Smooth muscle cell (in vitro differentiated cells): Measurements from ENCODE around the gene NCAN. TPM values are rescaled to one million over a fixed set of nuclear protein-coding genes. Genes with fewer than 3 reads are reported as not detected.

ENCODE experiments used
- DNase-seq: peaks from one replicate; lab custom pipeline; 2025; ENCODE audit not compliant: unreplicated experiment; lab: John Stamatoyannopoulos, UW
- H2AFZ ChIP-seq: fragments of 200-600 bp; sonication (generic); 2 replicates; pipeline ENCODE4 v1.6.0; 2016; ENCODE audit warnings: antibody characterized with exemption, low read depth, mild to moderate bottlenecking
- H3F3A ChIP-seq: fragments of 200-600 bp; sonication (generic); 2 replicates; pipeline ENCODE4 v1.6.0; 2017; ENCODE audit warnings: antibody characterized with exemption, low read depth
- H3K27ac ChIP-seq: fragments of 200-600 bp; sonication (generic); 2 replicates; pipeline ENCODE4 v1.5.1; 2016; ENCODE audit warnings: low read depth, mild to moderate bottlenecking
- H3K27me3 ChIP-seq: fragments of 200-600 bp; sonication (generic); 2 replicates; pipeline ENCODE4 v1.6.1; 2016; ENCODE audit warnings: low read depth, mild to moderate bottlenecking
- H3K36me3 ChIP-seq: fragments of 200-600 bp; sonication (generic); 2 replicates; pipeline ENCODE4 v1.5.1; 2016; ENCODE audit warnings: low read depth
- H3K4me1 ChIP-seq: fragments of 200-600 bp; sonication (generic); 2 replicates; pipeline ENCODE4 v1.5.1; 2016; ENCODE audit warnings: low read depth
- H3K4me2 ChIP-seq: fragments of 200-600 bp; sonication (generic); 2 replicates; pipeline ENCODE4 v1.6.0; 2016; ENCODE audit warnings: mild to moderate bottlenecking
- H3K4me3 ChIP-seq: fragments of 200-600 bp; sonication (generic); 2 replicates; pipeline ENCODE4 v1.5.1; 2016; ENCODE audit warnings: mild to moderate bottlenecking
- H3K79me2 ChIP-seq: fragments of 200-600 bp; sonication (generic); 2 replicates; pipeline ENCODE4 v1.6.0; 2016; ENCODE audit warnings: low read depth, mild to moderate bottlenecking
- H3K9ac ChIP-seq: fragments of 200-600 bp; sonication (generic); 2 replicates; pipeline ENCODE4 v1.6.0; 2016; ENCODE audit warnings: low read depth
- H3K9me3 ChIP-seq: fragments of 200-600 bp; sonication (generic); replicated peaks from 2 replicates; pipeline ENCODE4 v1.5.1; 2016; ENCODE audit warnings: low read depth
- H4K20me1 ChIP-seq: fragments of 200-600 bp; sonication (generic); 2 replicates; pipeline ENCODE4 v1.6.0; 2016; ENCODE audit warnings: low read depth
- WGBS: methylation state at CpG from one replicate; pipeline ENCODE4 v1.1.7; 2016; ENCODE audit warnings: low lambda C conversion rate; 5-methylcytosine and 5-hydroxymethylcytosine counted together
- polyA plus RNA-seq: library from polyadenylated mRNA; unstranded; fragments of >200 nt; fragmentation: Nextera tagmentation; extraction: Ambion mirVana; gene quantifications from 2 replicates; pipeline ENCODE4 v1.2.1, GENCODE V29; 2016
- total RNA-seq: library from RNA; depleted of rRNA; stranded (reverse); fragments of >200 nt; gene quantifications from 2 replicates; pipeline ENCODE4 v1.2.3, GENCODE V29; 2014
- TF ChIP-seq, protein P1 (sequence below): fragments of 200-600 bp; sonication (generic); IDR thresholded peaks from 2 replicates; pipeline ENCODE4 v1.5.1; 2017; ENCODE audit warnings: borderline replicate concordance, mild to moderate bottlenecking, antibody characterized with exemption; ENCODE audit not compliant: insufficient read depth, poor library complexity, severe bottlenecking

Gene NCAN
- total and polyA plus RNA-seq, 2 experiments from 2014 or later = not detected

DNA sequence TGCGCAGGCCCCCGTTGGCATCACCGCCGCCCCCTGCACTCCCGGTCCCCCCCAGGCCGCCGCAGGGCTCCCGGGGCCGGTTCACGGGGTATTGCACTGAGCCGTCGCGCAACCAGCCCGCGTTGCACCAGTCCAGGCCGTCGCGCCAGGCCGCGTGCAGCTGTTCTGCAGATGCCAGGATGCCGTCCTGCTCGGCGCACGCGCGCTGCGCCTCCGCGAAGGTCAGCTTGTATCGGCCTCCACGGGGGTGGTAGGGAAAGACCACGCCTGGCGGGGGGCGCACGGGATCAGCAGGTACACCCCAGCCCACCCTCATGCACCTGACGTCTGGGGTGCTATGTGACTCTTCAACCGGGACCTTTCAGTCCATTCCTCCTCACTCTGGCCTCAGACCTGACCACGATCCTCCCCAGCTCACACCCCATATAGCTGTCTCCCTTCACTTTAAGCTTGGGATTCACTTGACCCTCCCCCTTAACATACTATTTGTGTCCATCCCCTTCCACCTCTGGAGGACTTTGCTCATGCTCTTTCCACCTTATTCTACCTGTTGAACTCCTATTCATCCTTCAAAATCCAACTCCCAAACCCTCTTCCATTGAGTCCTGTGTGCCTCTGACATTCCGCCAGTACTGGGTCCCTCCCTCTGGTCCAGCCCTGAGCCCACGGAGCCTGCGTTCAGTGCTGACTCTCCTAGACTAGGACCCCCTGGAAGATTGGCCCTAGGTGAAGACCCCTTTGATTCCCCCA is 47.0 kb downstream of the NCAN start:
- 97% methylated on average over 17 of the region's 41 CpGs for WGBS
- H3K9me3 ChIP-seq = no peaks in the 10 kb centered on the region

DNA sequence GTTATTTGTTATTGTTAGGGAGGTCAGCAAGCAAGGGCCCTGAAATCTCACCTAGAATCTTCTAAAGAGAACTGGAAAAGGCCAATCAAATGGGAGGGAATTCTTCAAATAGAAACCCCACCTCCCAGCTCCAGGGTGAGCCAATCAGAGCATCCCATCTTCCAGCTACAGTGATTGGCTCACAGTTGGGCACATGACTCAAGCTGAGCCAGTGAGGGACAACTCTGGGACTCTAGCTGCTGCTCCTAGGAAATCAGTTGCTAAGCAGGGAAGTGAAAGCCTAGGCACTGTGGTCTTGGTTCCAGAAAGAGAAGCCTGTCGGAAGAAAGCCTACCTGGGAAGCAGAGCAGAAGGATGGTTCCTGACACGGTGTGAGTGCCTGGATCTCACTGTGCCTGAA is 48.0 kb downstream of the NCAN start:
- H2AFZ ChIP-seq = no peak overlapping the region
- no peak overlapping the region for H3K4me3 ChIP-seq
- peaks cover 3% of the 10 kb centered on the region for H3K4me1 ChIP-seq
- TF ChIP-seq, protein P1, sequence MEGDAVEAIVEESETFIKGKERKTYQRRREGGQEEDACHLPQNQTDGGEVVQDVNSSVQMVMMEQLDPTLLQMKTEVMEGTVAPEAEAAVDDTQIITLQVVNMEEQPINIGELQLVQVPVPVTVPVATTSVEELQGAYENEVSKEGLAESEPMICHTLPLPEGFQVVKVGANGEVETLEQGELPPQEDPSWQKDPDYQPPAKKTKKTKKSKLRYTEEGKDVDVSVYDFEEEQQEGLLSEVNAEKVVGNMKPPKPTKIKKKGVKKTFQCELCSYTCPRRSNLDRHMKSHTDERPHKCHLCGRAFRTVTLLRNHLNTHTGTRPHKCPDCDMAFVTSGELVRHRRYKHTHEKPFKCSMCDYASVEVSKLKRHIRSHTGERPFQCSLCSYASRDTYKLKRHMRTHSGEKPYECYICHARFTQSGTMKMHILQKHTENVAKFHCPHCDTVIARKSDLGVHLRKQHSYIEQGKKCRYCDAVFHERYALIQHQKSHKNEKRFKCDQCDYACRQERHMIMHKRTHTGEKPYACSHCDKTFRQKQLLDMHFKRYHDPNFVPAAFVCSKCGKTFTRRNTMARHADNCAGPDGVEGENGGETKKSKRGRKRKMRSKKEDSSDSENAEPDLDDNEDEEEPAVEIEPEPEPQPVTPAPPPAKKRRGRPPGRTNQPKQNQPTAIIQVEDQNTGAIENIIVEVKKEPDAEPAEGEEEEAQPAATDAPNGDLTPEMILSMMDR = no peak
- H4K20me1 ChIP-seq = no peaks in the 10 kb centered on the region
- H3K27me3 ChIP-seq = peaks cover 46% of the 10 kb centered on the region
- no peak overlapping the region for H3K4me2 ChIP-seq
- H3K79me2 ChIP-seq = no peaks in the 10 kb centered on the region
- no peak overlapping the region for H3K27ac ChIP-seq
- H3K36me3 ChIP-seq = no peaks in the 10 kb centered on the region
- H3F3A ChIP-seq = no peaks in the 10 kb centered on the region
- no peak for DNase-seq
- no peaks in the 10 kb centered on the region for H3K9me3 ChIP-seq
- H3K9ac ChIP-seq = no peak overlapping the region
- 63% methylated on average over 2 of the region's 2 CpGs for whole genome bisulfite sequencing

More for the DNA sequence above, 47.0 kb downstream of the NCAN start:
- Histone ChIP-seq H3K27me3 (peaks cover 45% of the 10 kb centered on the region), H3K4me1 (peaks cover 3% of the 10 kb centered on the region), H3K4me2 (no peak overlapping the region), H3K9ac (no peak overlapping the region), H3K4me3 (no peak overlapping the region), H3K79me2 (no peaks in the 10 kb centered on the region), H2AFZ (no peak overlapping the region), H3F3A (no peaks in the 10 kb centered on the region), H3K27ac (no peak overlapping the region), H4K20me1 (no peaks in the 10 kb centered on the region), H3K36me3 (no peaks in the 10 kb centered on the region)
- TF ChIP-seq, protein P1 = no peak
- no peak for DNase-seq

DNA sequence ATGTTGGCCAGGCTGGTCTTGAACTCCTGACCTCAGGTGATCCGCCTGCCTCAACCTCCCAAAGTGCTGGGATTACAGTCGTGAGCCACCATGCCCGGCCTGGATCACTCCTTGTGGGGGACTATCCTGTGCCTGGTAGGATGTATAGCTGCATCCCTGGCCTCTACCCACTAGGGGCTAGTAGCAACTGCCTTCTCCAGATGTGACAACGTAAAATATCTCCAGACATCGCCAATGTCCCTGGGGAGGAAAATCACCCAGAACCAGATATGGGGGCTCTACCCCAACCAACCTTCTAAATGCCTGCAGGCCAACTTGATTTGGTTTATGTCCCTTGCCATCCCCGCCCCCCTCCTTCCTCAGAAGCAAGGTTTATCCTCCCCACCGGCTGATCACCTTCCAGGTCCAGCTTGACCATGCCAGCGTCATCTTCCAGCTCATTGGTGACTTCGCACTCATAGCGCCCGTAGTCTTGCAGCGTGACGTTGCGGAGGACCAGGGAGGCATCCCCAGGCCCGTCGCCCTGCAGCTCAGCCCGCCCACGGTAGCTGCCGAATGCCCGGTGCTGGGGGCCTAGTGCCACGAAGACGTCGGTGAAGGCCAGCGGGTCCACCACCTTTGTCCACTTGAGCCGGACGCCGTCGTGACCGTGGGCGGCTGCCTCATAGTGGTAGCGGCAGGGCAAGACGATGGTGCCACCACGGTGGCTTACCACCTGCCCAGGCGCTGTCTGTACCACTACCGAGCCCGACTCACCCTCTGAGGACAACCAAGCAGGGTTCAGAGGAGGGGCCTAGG is 48.9 kb downstream of the NCAN start:
- Histone ChIP-seq H3K4me1 (peaks cover 3% of the 10 kb centered on the region), H3K36me3 (no peaks in the 10 kb centered on the region), H3K4me3 (no peak overlapping the region), H3K27me3 (peaks cover 40% of the 10 kb centered on the region), H2AFZ (no peak overlapping the region), H3K27ac (no peak overlapping the region), H4K20me1 (no peaks in the 10 kb centered on the region), H3K9ac (no peak overlapping the region), H3K4me2 (peak overlapping the region; percentile 84), H3F3A (no peaks in the 10 kb centered on the region), H3K79me2 (no peaks in the 10 kb centered on the region), H3K9me3 (no peaks in the 10 kb centered on the region)
- 79% methylated on average over 36 of the region's 36 CpGs for WGBS
- DNase-seq = no peak
- TF ChIP-seq, protein P1 = no peak
